ENCODE measurements around the gene DTL. TPM values are rescaled to one million over a fixed set of nuclear protein-coding genes. Genes with fewer than 3 reads are reported as not detected.

Gene DTL
- polyA plus RNA-seq, 1 experiment: 8.3 TPM

GRCh38 chr1:212045981-212046380 is 10.4 kb downstream of the DTL start:
- ChIA-PET POLR2A (no interaction called here), CTCF (interaction anchor here (1.3 to 3.5 kb wide), 2 partner anchors 11 to 16 kb away, joined by 4 to 20 read pairs; partner anchors contain the start of genes DTL and INTS7)
- H3K4me3 ChIP-seq (ENCODE audit: low read depth, low read length): no peak overlapping the region
- no peak for DNase-seq (ENCODE audit: low read depth)
- H3K27me3 ChIP-seq (ENCODE audit: control insufficient read depth, insufficient read depth, low read length): no peaks in the 10 kb centered on the region
- TF ChIP-seq CTCF (IDR thresholded peaks at IDR 0.05; ENCODE audit: insufficient read depth, low read depth, low read length): no peak
- no peaks in the 10 kb centered on the region for H3K36me3 ChIP-seq (ENCODE audit: control insufficient read depth, insufficient read depth, low read length)

GRCh38 chr1:212053993-212054392 is 18.4 kb downstream of the DTL start:
- TF ChIP-seq CTCF (IDR thresholded peaks at IDR 0.05; ENCODE audit: insufficient read depth, low read depth, low read length): no peak
- Histone ChIP-seq H3K36me3 (ENCODE audit: control insufficient read depth, insufficient read depth, low read length) (peaks cover 3% of the 10 kb centered on the region; the same call in 1 of the 2 replicates), H3K27me3 (ENCODE audit: control insufficient read depth, insufficient read depth, low read length) (no peaks in the 10 kb centered on the region), H3K4me3 (ENCODE audit: low read depth, low read length) (no peak overlapping the region)
- ChIA-PET CTCF (interaction anchor here (0.6 to 2.3 kb wide), 3 partner anchors 9 to 373 kb away, joined by 3 to 14 read pairs (median 3); no protein-coding TSS in a partner anchor), POLR2A (interaction anchor here (0.7 kb wide), 1 partner anchor 23 kb away, joined by 3 read pairs; no protein-coding TSS in a partner anchor)
- DNase-seq (ENCODE audit: low read depth): no peak

GRCh38 chr1:212055333-212055732 is 19.8 kb downstream of the DTL start:
- ChIA-PET CTCF (interaction anchor here (0.7 to 2.3 kb wide), 4 partner anchors 8 to 400 kb away, joined by 3 to 14 read pairs (median 4); partner anchors contain the start of genes DTL and INTS7), POLR2A (no interaction called here)
- DNase-seq (ENCODE audit: low read depth): no peak
- no peak overlapping the region for H3K4me3 ChIP-seq (ENCODE audit: low read depth, low read length)
- no peaks in the 10 kb centered on the region for H3K27me3 ChIP-seq (ENCODE audit: control insufficient read depth, insufficient read depth, low read length)
- peaks cover 3% of the 10 kb centered on the region; the same call in 1 of the 2 replicates for H3K36me3 ChIP-seq (ENCODE audit: control insufficient read depth, insufficient read depth, low read length)
- no peak for TF ChIP-seq CTCF (IDR thresholded peaks at IDR 0.05; ENCODE audit: insufficient read depth, low read depth, low read length)

GRCh38 chr1:212060632-212061472 is 25.3 kb downstream of the DTL start:
- Histone ChIP-seq H3K4me3 (ENCODE audit: low read depth, low read length) (no peak overlapping the region), H3K36me3 (ENCODE audit: control insufficient read depth, insufficient read depth, low read length) (peaks cover 1% of the 10 kb centered on the region; the same call in 1 of the 2 replicates), H3K27me3 (ENCODE audit: control insufficient read depth, insufficient read depth, low read length) (no peaks in the 10 kb centered on the region)
- no peak for DNase-seq (ENCODE audit: low read depth)
- TF ChIP-seq CTCF (IDR thresholded peaks at IDR 0.05; ENCODE audit: insufficient read depth, low read depth, low read length): no peak
- ChIA-PET POLR2A (no interaction called here), CTCF (interaction anchor here (0.8 to 9.0 kb wide), 4 partner anchors 10 to 395 kb away, joined by 3 to 152 read pairs (median 4); no protein-coding TSS in a partner anchor)

- Histone ChIP-seq H3K27me3 (ENCODE audit: control insufficient read depth, insufficient read depth, low read length) (no peaks in the 10 kb centered on the region), H3K36me3 (ENCODE audit: control insufficient read depth, insufficient read depth, low read length) (no peaks in the 10 kb centered on the region), H3K4me3 (ENCODE audit: low read depth, low read length) (no peak overlapping the region)
- no peak for DNase-seq (ENCODE audit: low read depth)
- peak; percentile 59 for TF ChIP-seq CTCF (IDR thresholded peaks at IDR 0.05; ENCODE audit: insufficient read depth, low read depth, low read length)
- CTCF ChIA-PET: interaction anchor here (1.0 to 9.0 kb wide), 18 partner anchors 8 to 401 kb away, joined by 3 to 152 read pairs (median 5); partner anchors contain the start of genes DTL and INTS7
- POLR2A ChIA-PET: no interaction called here
These were observed 27.4 kb downstream of the DTL start for GRCh38 chr1:212062832-212063438.

Measured in BJ (cell line).